ENCODE data around the gene ARHGEF9.
A peak's percentile ranks its signal among the peaks of the same experiment; 100 is the strongest.

Gene ARHGEF9

GRCh38 chrX:63744850-63745394 lies 40.1 kb downstream of the ARHGEF9 start:
- DNase-seq, result no peak

- DNase-seq, result no peak
Observed at GRCh38 chrX:63743596-63743995, 41.4 kb downstream of the ARHGEF9 start.

- DNase-seq, result no peak
Observed at GRCh38 chrX:63740382-63740781, 44.6 kb downstream of the ARHGEF9 start.

GRCh38 chrX:63739885-63740284 lies 45.1 kb downstream of the ARHGEF9 start:
- DNase-seq, result peak; percentile 7

- no peak for DNase-seq
Observed at GRCh38 chrX:63738696-63739095, 46.3 kb downstream of the ARHGEF9 start.

GRCh38 chrX:63737131-63737921 lies 47.7 kb downstream of the ARHGEF9 start:
- no peak for DNase-seq

GRCh38 chrX:63735882-63736281 lies 49.1 kb downstream of the ARHGEF9 start:
- DNase-seq, result no peak

GRCh38 chrX:63720293-63720692 lies 64.7 kb downstream of the ARHGEF9 start:
- no peak for DNase-seq

- no peak for DNase-seq
Observed at GRCh38 chrX:63719633-63720032, 65.4 kb downstream of the ARHGEF9 start.

- DNase-seq, result no peak
Observed at GRCh38 chrX:63718010-63718694, 66.9 kb downstream of the ARHGEF9 start.

- DNase-seq, result no peak
Observed at GRCh38 chrX:63713526-63713925, 71.5 kb downstream of the ARHGEF9 start.

GRCh38 chrX:63708801-63709200 lies 76.2 kb downstream of the ARHGEF9 start:
- no peak for DNase-seq

- DNase-seq, result no peak
Observed at GRCh38 chrX:63702556-63702955, 82.5 kb downstream of the ARHGEF9 start.

GRCh38 chrX:63686878-63687714 lies 97.9 kb downstream of the ARHGEF9 start:
- peak; percentile 67 for DNase-seq

GRCh38 chrX:63680423-63680822 lies 104.6 kb downstream of the ARHGEF9 start:
- no peak for DNase-seq

- no peak for DNase-seq
Observed at GRCh38 chrX:63679432-63679831, 105.6 kb downstream of the ARHGEF9 start.

- DNase-seq, result no peak
Observed at GRCh38 chrX:63675716-63676115, 109.3 kb downstream of the ARHGEF9 start.

- DNase-seq, result no peak
Observed at GRCh38 chrX:63673896-63674295, 111.1 kb downstream of the ARHGEF9 start.

GRCh38 chrX:63664741-63665140 lies 120.3 kb downstream of the ARHGEF9 start:
- DNase-seq, result peak; percentile 1

GRCh38 chrX:63664083-63664482 lies 120.9 kb downstream of the ARHGEF9 start:
- no peak for DNase-seq

GRCh38 chrX:63661676-63662075 lies 123.3 kb downstream of the ARHGEF9 start:
- no peak for DNase-seq

- DNase-seq, result no peak
Observed at GRCh38 chrX:63658920-63659319, 126.1 kb downstream of the ARHGEF9 start.

- no peak for DNase-seq
Observed at GRCh38 chrX:63657821-63658220, 127.2 kb downstream of the ARHGEF9 start.
